A673 (cell line): ENCODE measurements around the gene PRG2.

ENCODE experiments used
- EZH2 ChIP-seq: fragments of 200-600 bp; sonication (generic); IDR thresholded peaks from 2 replicates; pipeline ENCODE4 v1.6.1; 2017; ENCODE audit warnings: borderline replicate concordance, low read depth, mild to moderate bottlenecking, mixed read lengths, antibody characterized with exemption, low read length; ENCODE audit not compliant: poor library complexity, severe bottlenecking
- TF ChIP-seq, protein P1 (sequence below): fragments of 300-800, 200-600 bp; sonication (generic); conservative IDR thresholded peaks from 2 replicates; pipeline ENCODE4 v1.5.1; 2017; ENCODE audit warnings: low read depth, mild to moderate bottlenecking, antibody characterized with exemption, low read length, moderate library complexity, mixed read lengths

DNA sequence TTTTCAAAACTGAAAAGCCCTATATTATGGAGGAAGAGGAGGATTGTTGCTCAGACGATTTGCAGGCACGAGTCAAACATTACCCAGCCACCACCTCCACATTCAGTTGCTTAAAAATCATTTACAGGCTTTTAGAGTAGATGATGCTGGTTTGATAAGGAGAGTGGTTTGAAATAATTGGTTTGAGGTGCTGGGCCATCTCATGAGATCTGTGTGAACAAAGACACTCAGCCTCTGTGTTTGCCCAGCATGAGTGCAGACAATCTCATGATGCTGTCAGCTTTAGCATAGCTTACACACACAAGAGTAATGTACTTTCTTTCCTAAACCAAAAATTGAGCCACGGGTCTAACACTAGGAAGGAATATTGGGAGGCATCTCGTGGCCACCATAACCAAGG, 32.2 kb upstream of the PRG2 start:
- TF ChIP-seq, protein P1, sequence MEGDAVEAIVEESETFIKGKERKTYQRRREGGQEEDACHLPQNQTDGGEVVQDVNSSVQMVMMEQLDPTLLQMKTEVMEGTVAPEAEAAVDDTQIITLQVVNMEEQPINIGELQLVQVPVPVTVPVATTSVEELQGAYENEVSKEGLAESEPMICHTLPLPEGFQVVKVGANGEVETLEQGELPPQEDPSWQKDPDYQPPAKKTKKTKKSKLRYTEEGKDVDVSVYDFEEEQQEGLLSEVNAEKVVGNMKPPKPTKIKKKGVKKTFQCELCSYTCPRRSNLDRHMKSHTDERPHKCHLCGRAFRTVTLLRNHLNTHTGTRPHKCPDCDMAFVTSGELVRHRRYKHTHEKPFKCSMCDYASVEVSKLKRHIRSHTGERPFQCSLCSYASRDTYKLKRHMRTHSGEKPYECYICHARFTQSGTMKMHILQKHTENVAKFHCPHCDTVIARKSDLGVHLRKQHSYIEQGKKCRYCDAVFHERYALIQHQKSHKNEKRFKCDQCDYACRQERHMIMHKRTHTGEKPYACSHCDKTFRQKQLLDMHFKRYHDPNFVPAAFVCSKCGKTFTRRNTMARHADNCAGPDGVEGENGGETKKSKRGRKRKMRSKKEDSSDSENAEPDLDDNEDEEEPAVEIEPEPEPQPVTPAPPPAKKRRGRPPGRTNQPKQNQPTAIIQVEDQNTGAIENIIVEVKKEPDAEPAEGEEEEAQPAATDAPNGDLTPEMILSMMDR = no peak
- TF ChIP-seq EZH2 = no peak
